GM12864 (cell line): ENCODE measurements around the gene PHF13.
A peak's percentile ranks its signal among the peaks of the same experiment; 100 is the strongest.

ENCODE experiments used
- DNase-seq: peaks from one replicate; pipeline ENCODE4 v3.0.0-alpha.2; 2011; ENCODE audit warnings: low read depth
- H3K4me3 ChIP-seq: 2 replicates; pipeline ENCODE4 v1.5.1; 2011; ENCODE audit warnings: mild to moderate bottlenecking, low read depth, low read length, control low read depth
- CTCF ChIP-seq: IDR thresholded peaks from 2 replicates; pipeline ENCODE4 v1.5.1; 2011; ENCODE audit warnings: low read depth, mild to moderate bottlenecking, moderate library complexity, low read length, control low read depth, inconsistent platforms; ENCODE audit errors: missing control alignments

PHF13 gene

GRCh38 chr1:6614929-6615785, 1.6 kb downstream of the PHF13 start:
- peak overlapping the region; percentile 89 for H3K4me3 ChIP-seq
- DNase-seq, result no peak
- no peak for TF ChIP-seq CTCF

- no peak for DNase-seq
- TF ChIP-seq CTCF, result no peak
Observed at GRCh38 chr1:6619045-6619444, 5.5 kb downstream of the PHF13 start.

GRCh38 chr1:6621429-6622391, 8.2 kb downstream of the PHF13 start:
- H3K4me3 ChIP-seq, result no peak overlapping the region
- no peak for TF ChIP-seq CTCF
- no peak for DNase-seq

More at GRCh38 chr1:6619045-6619444, 5.5 kb downstream of the PHF13 start:
- no peak overlapping the region for H3K4me3 ChIP-seq

GRCh38 chr1:6622396-6623152, 9.0 kb downstream of the PHF13 start:
- no peak for TF ChIP-seq CTCF
- no peak overlapping the region for H3K4me3 ChIP-seq
- DNase-seq, result no peak

GRCh38 chr1:6623269-6623965, 9.9 kb downstream of the PHF13 start:
- no peak for DNase-seq
- H3K4me3 ChIP-seq, result no peak overlapping the region
- TF ChIP-seq CTCF, result no peak
